ENCODE measurements around the gene CHRDL1.

CHRDL1 gene

DNA sequence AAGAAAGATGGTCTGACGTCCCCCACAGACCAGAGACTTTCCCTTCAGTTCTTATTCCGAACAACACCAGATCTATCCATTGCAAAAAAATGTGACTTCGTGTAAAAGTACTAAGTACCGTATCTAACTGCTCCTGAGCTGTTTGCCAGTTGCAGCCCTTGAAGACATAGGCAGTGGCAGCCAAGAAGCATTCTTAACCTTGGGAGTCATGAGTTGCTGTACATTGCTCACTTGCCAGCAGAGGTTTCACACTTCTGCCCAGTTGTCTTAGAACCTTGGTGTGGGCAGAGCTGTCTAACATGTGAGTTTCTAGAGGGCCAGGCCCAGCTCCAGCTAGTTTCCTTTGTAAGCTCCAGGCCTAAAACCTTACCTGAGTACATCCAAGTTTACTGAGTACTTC is 10.5 kb upstream of the CHRDL1 start:
- Histone ChIP-seq H3K4me3 (ENCODE audit: low read depth, low read length) (no peak overlapping the region), H3K27me3 (no peaks in the 10 kb centered on the region), H3K9me3 (no peaks in the 10 kb centered on the region), H3K4me1 (no peaks in the 10 kb centered on the region), H3K36me3 (no peaks in the 10 kb centered on the region)
- no peak for DNase-seq
- TF ChIP-seq, protein P1, sequence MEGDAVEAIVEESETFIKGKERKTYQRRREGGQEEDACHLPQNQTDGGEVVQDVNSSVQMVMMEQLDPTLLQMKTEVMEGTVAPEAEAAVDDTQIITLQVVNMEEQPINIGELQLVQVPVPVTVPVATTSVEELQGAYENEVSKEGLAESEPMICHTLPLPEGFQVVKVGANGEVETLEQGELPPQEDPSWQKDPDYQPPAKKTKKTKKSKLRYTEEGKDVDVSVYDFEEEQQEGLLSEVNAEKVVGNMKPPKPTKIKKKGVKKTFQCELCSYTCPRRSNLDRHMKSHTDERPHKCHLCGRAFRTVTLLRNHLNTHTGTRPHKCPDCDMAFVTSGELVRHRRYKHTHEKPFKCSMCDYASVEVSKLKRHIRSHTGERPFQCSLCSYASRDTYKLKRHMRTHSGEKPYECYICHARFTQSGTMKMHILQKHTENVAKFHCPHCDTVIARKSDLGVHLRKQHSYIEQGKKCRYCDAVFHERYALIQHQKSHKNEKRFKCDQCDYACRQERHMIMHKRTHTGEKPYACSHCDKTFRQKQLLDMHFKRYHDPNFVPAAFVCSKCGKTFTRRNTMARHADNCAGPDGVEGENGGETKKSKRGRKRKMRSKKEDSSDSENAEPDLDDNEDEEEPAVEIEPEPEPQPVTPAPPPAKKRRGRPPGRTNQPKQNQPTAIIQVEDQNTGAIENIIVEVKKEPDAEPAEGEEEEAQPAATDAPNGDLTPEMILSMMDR (IDR thresholded peaks at IDR 0.05; ENCODE audit: low read depth, low read length), result no peak

DNA sequence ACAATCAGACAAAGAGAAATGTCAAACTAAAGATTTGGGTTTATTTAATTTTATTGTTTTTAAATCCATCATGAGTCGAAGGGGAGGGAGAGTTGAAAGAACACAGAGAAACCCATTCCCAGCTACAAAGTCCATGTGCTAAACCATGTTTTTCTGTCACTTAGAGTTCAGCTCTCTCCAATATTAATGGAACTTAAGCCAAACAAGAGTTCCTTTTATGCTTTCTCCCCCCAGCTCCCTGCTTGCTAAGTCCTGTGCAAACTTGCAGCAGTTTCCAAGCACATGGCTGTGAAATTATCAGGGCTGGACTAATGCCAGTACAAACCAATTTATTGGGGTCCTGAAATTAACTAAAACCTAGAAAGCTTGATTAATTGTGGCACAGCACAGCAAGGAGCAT is 9.7 kb upstream of the CHRDL1 start:
- no peak for DNase-seq
- H3K4me3 ChIP-seq (ENCODE audit: low read depth, low read length), result no peak overlapping the region
- H3K4me1 ChIP-seq, result no peaks in the 10 kb centered on the region
- H3K27me3 ChIP-seq, result no peaks in the 10 kb centered on the region
- no peaks in the 10 kb centered on the region for H3K36me3 ChIP-seq
- H3K9me3 ChIP-seq, result no peaks in the 10 kb centered on the region
- TF ChIP-seq, protein P1 (IDR thresholded peaks at IDR 0.05; ENCODE audit: low read depth, low read length), result no peak

DNA sequence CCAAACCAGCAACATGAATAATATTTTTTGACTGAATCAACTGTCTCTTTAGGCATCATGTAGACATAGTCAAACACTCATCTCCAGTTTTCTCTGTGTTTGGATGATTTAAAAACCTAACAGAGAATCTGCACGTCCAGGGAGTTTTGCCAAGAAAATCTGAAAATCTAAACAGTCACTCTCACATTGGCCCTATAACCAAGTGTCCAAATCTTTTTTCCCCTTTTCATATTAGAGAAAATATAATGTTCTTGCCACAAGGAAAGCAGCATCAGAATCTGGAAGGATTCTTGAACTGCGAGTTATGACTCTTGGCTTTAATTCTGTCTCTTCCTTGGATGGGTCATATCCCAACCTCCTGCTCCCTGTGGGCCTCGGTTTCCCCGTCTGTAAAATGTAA is 8.8 kb upstream of the CHRDL1 start:
- no peak overlapping the region for H3K4me3 ChIP-seq (ENCODE audit: low read depth, low read length)
- H3K27me3 ChIP-seq, result no peaks in the 10 kb centered on the region
- TF ChIP-seq, protein P1 (IDR thresholded peaks at IDR 0.05; ENCODE audit: low read depth, low read length), result no peak
- no peaks in the 10 kb centered on the region for H3K9me3 ChIP-seq
- no peaks in the 10 kb centered on the region for H3K4me1 ChIP-seq
- DNase-seq, result no peak
- no peaks in the 10 kb centered on the region for H3K36me3 ChIP-seq

DNA sequence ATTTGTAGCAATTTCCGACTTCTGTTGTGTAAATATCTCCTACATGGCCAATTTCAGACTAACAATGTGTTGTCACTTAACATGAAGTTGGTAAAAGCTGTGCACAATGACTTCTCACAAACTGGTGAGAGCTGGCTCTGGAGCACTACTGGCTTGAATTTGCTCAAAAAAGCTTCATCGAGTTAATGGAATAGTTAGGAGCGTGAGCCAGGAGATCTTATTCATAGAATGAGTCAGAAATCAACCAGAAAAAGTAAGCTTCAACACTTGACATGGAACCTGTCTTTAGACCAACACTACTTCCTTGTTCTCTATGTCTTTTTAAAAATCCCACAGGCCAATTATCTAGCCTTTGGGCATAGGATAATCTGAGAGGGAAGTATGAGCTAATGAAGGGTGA is 7.9 kb upstream of the CHRDL1 start:
- TF ChIP-seq, protein P1 (IDR thresholded peaks at IDR 0.05; ENCODE audit: low read depth, low read length), result no peak
- Histone ChIP-seq H3K4me3 (ENCODE audit: low read depth, low read length) (no peak overlapping the region), H3K36me3 (no peaks in the 10 kb centered on the region), H3K4me1 (no peaks in the 10 kb centered on the region), H3K9me3 (no peaks in the 10 kb centered on the region), H3K27me3 (no peaks in the 10 kb centered on the region)
- DNase-seq, result no peak

DNA sequence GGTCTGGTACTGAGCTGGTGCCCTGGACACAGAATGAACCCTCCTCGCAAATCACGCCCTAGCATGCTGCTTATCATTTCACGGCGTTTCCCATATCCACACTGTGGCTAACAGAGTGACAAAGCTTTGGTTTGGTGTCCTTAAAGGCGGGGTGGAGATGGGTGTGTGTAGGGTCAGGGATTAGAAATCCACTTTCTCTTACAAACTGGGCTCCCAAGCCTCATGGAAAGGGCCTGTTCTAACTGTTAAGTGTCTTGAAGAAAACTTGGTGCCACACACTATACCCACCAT is 735 bp upstream of the CHRDL1 start:
- no peak for DNase-seq
- peaks cover 9% of the 10 kb centered on the region; the same call in 1 of the 2 replicates for H3K27me3 ChIP-seq
- H3K9me3 ChIP-seq, result no peaks in the 10 kb centered on the region
- H3K36me3 ChIP-seq, result no peaks in the 10 kb centered on the region
- TF ChIP-seq, protein P1 (IDR thresholded peaks at IDR 0.05; ENCODE audit: low read depth, low read length), result no peak
- peak overlapping the region; percentile 23; the same call in 1 of the 2 replicates for H3K4me3 ChIP-seq (ENCODE audit: low read depth, low read length)
- H3K4me1 ChIP-seq, result no peaks in the 10 kb centered on the region

DNA sequence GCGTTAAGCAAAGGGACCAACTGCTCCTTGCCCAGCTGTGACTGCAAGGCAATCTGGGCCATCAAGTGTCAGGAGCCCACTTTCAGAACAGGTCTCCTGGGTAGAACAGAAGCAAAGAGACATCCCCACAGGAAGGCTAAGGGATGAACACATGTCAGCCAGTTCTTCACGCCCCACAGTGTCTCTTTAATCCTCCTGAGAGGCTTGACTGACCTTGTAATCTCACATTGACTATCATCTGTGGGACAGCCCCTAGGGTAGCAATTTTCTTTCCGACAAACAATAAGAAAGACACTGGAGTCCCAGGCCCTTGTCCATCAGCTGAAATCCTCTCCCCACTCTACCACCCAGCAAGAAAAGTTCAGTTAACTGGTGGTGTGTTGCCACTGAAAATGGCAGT is 1.0 kb downstream of the CHRDL1 start:
- H3K4me3 ChIP-seq (ENCODE audit: low read depth, low read length), result no peak overlapping the region
- H3K9me3 ChIP-seq, result no peaks in the 10 kb centered on the region
- H3K4me1 ChIP-seq, result no peaks in the 10 kb centered on the region
- no peak for DNase-seq
- peaks cover 11% of the 10 kb centered on the region; the same call in 1 of the 2 replicates for H3K27me3 ChIP-seq
- TF ChIP-seq, protein P1 (IDR thresholded peaks at IDR 0.05; ENCODE audit: low read depth, low read length), result no peak
- no peaks in the 10 kb centered on the region for H3K36me3 ChIP-seq

All from BE2C (cell line).